HEK293T (cell line): ENCODE data around the gene MRPS18B.
"Not testable (repeated sequence)": the region's sequence is repeated elsewhere in the genome, so short reads cannot be mapped to it uniquely, and the experiment has no call there.

Experiments used
- CTCF ChIA-PET: fragments of 350-600 bp; formaldehyde crosslinking; extraction: SDS; loops from one replicate; lab custom pipeline; 2021; ENCODE audit warnings: antibody characterized with exemption, inconsistent platforms; lab: Yijun Ruan, JAX
- POLR2A ChIA-PET: fragments of 350-600 bp; formaldehyde crosslinking; extraction: SDS; loops from one replicate; lab custom pipeline; 2020; ENCODE audit warnings: antibody characterized with exemption, inconsistent platforms; lab: Yijun Ruan, JAX
- DNase-seq: peaks from one replicate; pipeline ENCODE4 v3.0.0; 2012; ENCODE audit warnings: mixed read lengths; ENCODE audit errors: extremely low spot score
- ARNT ChIP-seq: fragments of 450-650 bp; IDR thresholded peaks from 2 replicates; pipeline ENCODE4 v1.6.1; 2017; ENCODE audit warnings: mild to moderate bottlenecking
- BHLHE40 ChIP-seq: fragments of 450-650 bp; IDR thresholded peaks from 2 replicates; pipeline ENCODE4 v1.6.1; 2016; ENCODE audit warnings: mild to moderate bottlenecking, moderate library complexity, borderline replicate concordance
- CTBP1 ChIP-seq: fragments of 450-650 bp; IDR thresholded peaks from 2 replicates; pipeline ENCODE4 v1.6.1; 2016; ENCODE audit warnings: borderline replicate concordance
- ELF4 ChIP-seq: fragments of 450-650 bp; IDR thresholded peaks from 2 replicates; pipeline ENCODE4 v1.6.1; 2017; ENCODE audit warnings: antibody characterized with exemption
- FOXA1 ChIP-seq: fragments of 450-650 bp; IDR thresholded peaks from 2 replicates; pipeline ENCODE4 v1.6.1; 2016; ENCODE audit warnings: mild to moderate bottlenecking
- FOXK2 ChIP-seq: fragments of 450-650 bp; IDR thresholded peaks from 2 replicates; pipeline ENCODE4 v1.6.1; 2016; ENCODE audit warnings: mild to moderate bottlenecking
- FOXM1 ChIP-seq: fragments of 450-650 bp; IDR thresholded peaks from 2 replicates; pipeline ENCODE4 v1.6.1; 2017; ENCODE audit warnings: mild to moderate bottlenecking, borderline replicate concordance
- HDGF ChIP-seq: fragments of 450-650 bp; IDR thresholded peaks from 2 replicates; pipeline ENCODE4 v1.6.1; 2017; ENCODE audit warnings: antibody characterized with exemption, borderline replicate concordance
- L3MBTL2 ChIP-seq: fragments of 450-650 bp; conservative IDR thresholded peaks from 2 replicates; pipeline ENCODE4 v1.6.1; 2016; ENCODE audit warnings: mild to moderate bottlenecking
- LEF1 ChIP-seq: fragments of 450-650 bp; IDR thresholded peaks from 2 replicates; pipeline ENCODE4 v1.6.1; 2017; ENCODE audit warnings: mild to moderate bottlenecking, borderline replicate concordance
- NFRKB ChIP-seq: fragments of 450-650 bp; IDR thresholded peaks from 2 replicates; pipeline ENCODE4 v1.6.1; 2016; ENCODE audit warnings: mild to moderate bottlenecking, moderate library complexity
- SP1 ChIP-seq: fragments of 450-650 bp; IDR thresholded peaks from 2 replicates; pipeline ENCODE4 v1.6.1; 2017
- SUZ12 ChIP-seq: fragments of 450-650 bp; IDR thresholded peaks from 2 replicates; pipeline ENCODE4 v1.6.1; 2016; ENCODE audit warnings: mild to moderate bottlenecking
- TARDBP ChIP-seq: fragments of 450-650 bp; IDR thresholded peaks from 2 replicates; pipeline ENCODE4 v1.6.1; 2016
- ZNF384 ChIP-seq: fragments of 450-650 bp; IDR thresholded peaks from 2 replicates; pipeline ENCODE4 v1.6.1; 2016
- TF ChIP-seq, protein P1 (sequence below): fragments of 450-650 bp; IDR thresholded peaks from 2 replicates; pipeline ENCODE4 v1.6.1; 2016

The MRPS18B gene

GRCh38 chr6:30655743-30656094, 38.1 kb downstream of the MRPS18B start:
- CTCF ChIA-PET: no interaction called here

GRCh38 chr6:30656513-30656912, 38.9 kb downstream of the MRPS18B start:
- TF ChIP-seq SUZ12 (no peak), ZNF384 (no peak), TARDBP (no peak)
- no peak for DNase-seq
- ChIA-PET POLR2A (interaction anchor here (1.0 to 1.5 kb wide), 2 partner anchors 9 to 65 kb away, joined by 3 to 5 read pairs; no protein-coding TSS in a partner anchor), CTCF (no interaction called here)

More at GRCh38 chr6:30655743-30656094, 38.1 kb downstream of the MRPS18B start:
- TF ChIP-seq ZNF384 (no peak), TARDBP (no peak), FOXA1 (no peak), SP1 (no peak), SUZ12 (no peak), CTBP1 (no peak), ARNT (no peak), FOXK2 (no peak), FOXM1 (no peak), ELF4 (no peak), BHLHE40 (no peak), HDGF (no peak)
- TF ChIP-seq, protein P1, sequence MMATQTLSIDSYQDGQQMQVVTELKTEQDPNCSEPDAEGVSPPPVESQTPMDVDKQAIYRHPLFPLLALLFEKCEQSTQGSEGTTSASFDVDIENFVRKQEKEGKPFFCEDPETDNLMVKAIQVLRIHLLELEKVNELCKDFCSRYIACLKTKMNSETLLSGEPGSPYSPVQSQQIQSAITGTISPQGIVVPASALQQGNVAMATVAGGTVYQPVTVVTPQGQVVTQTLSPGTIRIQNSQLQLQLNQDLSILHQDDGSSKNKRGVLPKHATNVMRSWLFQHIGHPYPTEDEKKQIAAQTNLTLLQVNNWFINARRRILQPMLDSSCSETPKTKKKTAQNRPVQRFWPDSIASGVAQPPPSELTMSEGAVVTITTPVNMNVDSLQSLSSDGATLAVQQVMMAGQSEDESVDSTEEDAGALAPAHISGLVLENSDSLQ: no peak
- DNase-seq: no peak
- POLR2A ChIA-PET: interaction anchor here (1.5 kb wide), 1 partner anchor 66 kb away, joined by 5 read pairs; no protein-coding TSS in a partner anchor

- TF ChIP-seq ELF4: no peak
- DNase-seq: no peak
- POLR2A ChIA-PET: no interaction called here
- CTCF ChIA-PET: interaction anchor here (0.6 kb wide), 1 partner anchor 784 kb away, joined by 4 read pairs; no protein-coding TSS in a partner anchor
Measured at GRCh38 chr6:30657454-30657853, 39.8 kb downstream of the MRPS18B start.

- POLR2A ChIA-PET, DNase-seq, CTCF ChIA-PET: not testable (repeated sequence)
Measured at GRCh38 chr6:30657922-30658321, 40.3 kb downstream of the MRPS18B start.

DNA sequence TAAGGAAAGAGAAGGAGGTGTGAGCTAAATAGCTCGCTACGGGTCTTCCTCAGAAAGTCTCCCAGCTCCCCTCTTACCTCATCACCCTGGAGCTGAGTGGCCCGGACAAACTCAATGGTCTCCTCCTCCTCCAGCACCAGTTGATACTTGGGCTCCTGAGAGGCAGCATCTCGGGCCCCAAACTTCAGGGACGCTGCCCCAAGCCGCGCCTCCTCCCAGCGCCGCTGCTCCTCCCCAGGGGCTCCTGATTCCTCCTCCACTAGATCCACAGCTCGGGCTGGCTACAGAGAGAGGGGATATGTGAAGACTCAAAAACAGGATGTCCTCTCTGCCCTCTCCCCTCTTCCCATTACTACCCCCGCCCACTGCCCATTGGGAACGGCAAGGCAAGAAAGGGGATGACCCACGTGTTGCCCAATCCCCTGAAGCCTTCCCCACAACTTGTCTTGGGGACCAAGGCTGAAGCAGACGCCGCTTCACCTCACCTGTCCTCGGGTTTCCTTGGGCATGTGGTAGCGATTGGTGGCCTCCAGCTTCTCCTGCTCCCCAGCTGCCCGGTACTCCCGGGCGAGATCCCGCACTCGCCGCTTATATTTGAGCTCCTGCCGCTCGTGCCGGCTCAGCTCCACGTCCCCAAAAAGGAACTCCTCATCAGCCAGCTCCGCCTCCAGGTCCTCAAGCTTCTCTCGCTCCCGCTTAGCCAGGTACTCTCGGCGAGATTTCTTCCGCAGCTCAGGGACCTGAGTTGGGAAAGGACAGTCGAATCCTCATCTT, 47.5 kb downstream of the MRPS18B start:
- TF ChIP-seq CTBP1: no peak
- no peak for DNase-seq
- POLR2A ChIA-PET: interaction anchor here (0.8 to 1.5 kb wide), 4 partner anchors 7 to 52 kb away, joined by 3 to 5 read pairs (median 4); partner anchors contain the start of genes DHX16 and MDC1
- CTCF ChIA-PET: no interaction called here

DNA sequence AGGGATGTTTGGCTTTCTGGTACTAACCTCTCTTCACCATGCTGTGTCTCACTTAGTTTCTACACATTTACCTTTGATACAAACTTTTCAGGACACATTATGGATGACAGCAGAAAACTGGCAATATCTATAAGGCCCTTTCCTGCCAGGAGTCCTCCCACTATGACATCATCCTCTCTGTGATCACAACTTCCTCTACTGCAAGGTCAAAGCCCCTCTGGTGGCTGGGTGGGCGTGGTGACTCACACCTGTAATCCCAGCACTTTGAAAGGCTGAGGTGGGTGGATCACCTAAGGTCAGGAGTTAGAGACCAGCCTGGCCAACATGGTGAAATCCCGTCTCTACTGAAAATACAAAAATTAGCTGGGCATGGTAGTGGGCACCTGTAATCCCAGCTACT, 48.7 kb downstream of the MRPS18B start:
- DNase-seq, CTCF ChIA-PET, POLR2A ChIA-PET: not testable (repeated sequence)

GRCh38 chr6:30670760-30671527, 53.3 kb downstream of the MRPS18B start:
- CTCF ChIA-PET: no interaction called here
- TF ChIP-seq ZNF384 (no peak), NFRKB (no peak), FOXM1 (no peak), BHLHE40 (no peak), ARNT (no peak), L3MBTL2 (no peak), SUZ12 (no peak), FOXA1 (no peak), HDGF (no peak), ELF4 (no peak), TARDBP (no peak), FOXK2 (no peak), CTBP1 (no peak), SP1 (no peak), LEF1 (no peak)
- TF ChIP-seq, protein P1: no peak
- peak; percentile 54 for DNase-seq
- POLR2A ChIA-PET: interaction anchor here (1.0 to 1.1 kb wide), 2 partner anchors 16 to 18 kb away, joined by 3 read pairs; no protein-coding TSS in a partner anchor
